GM12865 (cell line): ENCODE measurements around the gene SRGN.

Experiments used
- DNase-seq: peaks from one replicate; pipeline ENCODE4 v3.0.0; 2010; ENCODE audit warnings: low read depth
- H3K4me3 ChIP-seq: 2 replicates; pipeline ENCODE4 v1.5.1; 2011; ENCODE audit warnings: mild to moderate bottlenecking, low read depth, low read length, control low read depth
- CTCF ChIP-seq: IDR thresholded peaks from 2 replicates; pipeline ENCODE4 v1.5.1; 2011; ENCODE audit warnings: low read length, control low read depth, low read depth, inconsistent platforms; ENCODE audit not compliant: insufficient read depth; ENCODE audit errors: missing control alignments

Gene SRGN

GRCh38 chr10:69061305-69062161, 26.4 kb upstream of the SRGN start:
- H3K4me3 ChIP-seq: peak overlapping the region; percentile 37
- no peak for TF ChIP-seq CTCF
- peak; percentile 70 for DNase-seq

- no peak for DNase-seq
- TF ChIP-seq CTCF: no peak
- no peak overlapping the region for H3K4me3 ChIP-seq
These were observed 25.0 kb upstream of the SRGN start for GRCh38 chr10:69062901-69063300.

GRCh38 chr10:69064762-69065328, 23.1 kb upstream of the SRGN start:
- peak; percentile 11 for TF ChIP-seq CTCF
- no peak overlapping the region for H3K4me3 ChIP-seq
- no peak for DNase-seq

- H3K4me3 ChIP-seq: peak overlapping the region; percentile 27
- TF ChIP-seq CTCF: no peak
- DNase-seq: peak; percentile 88
These were observed 22.2 kb upstream of the SRGN start for GRCh38 chr10:69065406-69066361.

- no peak for TF ChIP-seq CTCF
- no peak for DNase-seq
- H3K4me3 ChIP-seq: no peak overlapping the region
These were observed 20.7 kb upstream of the SRGN start for GRCh38 chr10:69067189-69067588.

GRCh38 chr10:69068549-69068948, 19.4 kb upstream of the SRGN start:
- no peak overlapping the region for H3K4me3 ChIP-seq
- no peak for TF ChIP-seq CTCF

More at GRCh38 chr10:69068549-69068948, 19.4 kb upstream of the SRGN start:
- DNase-seq: no peak
